Raji (cell line): ENCODE measurements around the gene RPL19.

Experiments used
- POLR2A ChIP-seq: IDR thresholded peaks from 2 replicates; pipeline ENCODE4 v1.6.1; 2011; ENCODE audit warnings: low read depth, low read length, control low read depth; ENCODE audit not compliant: insufficient read depth

The RPL19 gene

DNA sequence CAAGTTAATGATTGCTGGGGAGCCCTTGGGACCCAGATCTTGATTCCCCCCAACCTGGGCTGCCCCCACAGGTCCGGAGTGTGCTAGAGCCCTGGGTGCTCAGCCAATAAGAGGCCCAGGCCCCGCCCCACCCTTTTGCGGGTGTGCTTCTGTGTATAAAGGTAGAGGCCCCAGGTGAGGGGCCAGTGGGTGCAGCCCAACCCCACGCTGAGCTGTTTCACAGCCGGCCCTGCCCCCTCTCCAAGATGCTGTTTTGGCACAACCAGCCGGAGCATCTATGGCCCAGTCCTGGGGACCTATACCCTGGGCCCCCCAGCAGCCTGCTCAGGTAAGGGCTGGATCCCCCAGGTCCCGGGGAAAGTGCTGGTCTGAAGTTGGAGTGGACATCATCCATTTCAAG lies 37.5 kb downstream of the RPL19 start:
- no peak for TF ChIP-seq POLR2A

DNA sequence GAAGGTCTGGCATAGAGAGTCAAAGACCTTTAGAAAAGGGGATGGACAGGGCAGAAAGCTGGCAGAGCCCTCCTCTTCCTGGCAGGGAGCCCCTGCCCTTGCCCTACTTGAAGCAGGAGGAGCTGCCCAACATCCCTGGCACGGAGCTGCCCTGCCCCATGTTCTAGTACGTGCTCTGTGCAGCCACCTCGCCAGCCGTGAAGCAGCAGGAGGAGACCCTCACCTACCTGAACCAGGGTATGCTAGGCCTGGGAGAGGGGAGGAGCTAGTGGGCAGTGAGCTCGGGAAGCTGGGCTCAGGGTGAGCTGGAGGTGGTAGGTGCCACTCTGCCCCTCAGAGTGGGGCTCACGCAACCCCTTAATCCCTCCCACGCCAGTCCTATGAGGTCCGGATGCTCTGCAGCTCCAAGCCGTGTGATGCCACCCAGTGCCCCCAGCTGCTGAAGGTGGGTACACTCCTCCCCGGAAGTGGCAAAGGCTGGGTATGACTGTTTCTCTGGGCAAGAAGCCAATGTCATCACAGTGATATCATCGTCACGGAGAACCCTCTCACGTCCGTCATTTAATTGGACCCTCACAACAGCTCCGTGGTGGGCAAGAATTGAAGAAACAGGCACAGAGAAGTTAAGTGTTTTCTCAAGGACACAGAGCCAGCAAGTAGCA lies 38.4 kb downstream of the RPL19 start:
- no peak for TF ChIP-seq POLR2A

DNA sequence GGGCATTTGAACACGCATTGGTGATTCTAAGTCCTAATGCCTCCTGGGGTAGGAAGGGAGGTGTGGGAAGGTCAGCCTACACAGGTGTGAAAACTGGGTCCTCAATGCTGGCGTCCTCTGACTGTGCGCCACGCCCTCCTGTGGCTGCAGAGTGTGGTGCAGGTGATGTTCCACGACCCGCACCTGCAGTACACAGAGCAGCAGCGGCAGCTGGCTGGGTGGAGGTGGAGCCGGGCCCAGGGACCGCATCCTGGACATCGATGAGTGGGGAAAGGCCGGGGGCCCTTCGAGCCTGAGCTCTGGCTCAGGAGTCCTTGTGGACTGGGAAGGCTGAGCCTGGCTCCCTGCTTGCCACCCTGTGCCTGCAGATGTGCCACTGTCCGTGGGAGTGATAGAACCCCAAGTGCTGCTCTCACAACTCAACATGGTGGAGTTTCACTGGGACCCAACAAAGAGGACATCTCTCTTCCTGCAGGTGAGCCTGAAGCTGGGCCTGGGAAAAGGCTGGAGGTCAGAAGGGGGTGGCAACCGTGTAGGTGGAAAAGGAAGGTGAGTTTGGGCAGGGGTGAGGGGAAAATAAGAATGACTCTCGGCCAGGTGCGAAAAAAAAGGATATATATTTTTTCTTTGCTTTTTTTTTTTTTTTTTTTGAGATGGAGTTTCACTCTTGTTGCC lies 39.7 kb downstream of the RPL19 start:
- no peak for TF ChIP-seq POLR2A

DNA sequence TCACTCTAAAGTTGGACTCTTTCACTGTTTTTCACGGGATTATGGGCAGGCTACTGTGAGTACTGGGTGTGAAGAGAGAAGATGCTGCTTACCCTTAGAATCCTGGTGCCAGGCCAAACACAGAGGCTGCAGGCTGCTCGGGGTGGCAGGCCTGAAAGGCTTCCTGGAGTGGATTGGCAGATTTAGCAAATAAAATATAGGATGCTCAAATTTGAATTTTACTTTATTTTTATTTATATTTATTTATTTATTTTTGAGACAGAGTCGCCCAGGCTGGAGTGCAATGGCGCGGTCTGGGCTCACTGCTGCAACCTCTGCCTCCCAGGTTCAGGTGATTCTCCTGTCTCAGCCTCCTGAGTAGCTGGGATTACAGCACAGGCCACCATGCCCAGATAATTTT lies 40.5 kb downstream of the RPL19 start:
- TF ChIP-seq POLR2A, result no peak

DNA sequence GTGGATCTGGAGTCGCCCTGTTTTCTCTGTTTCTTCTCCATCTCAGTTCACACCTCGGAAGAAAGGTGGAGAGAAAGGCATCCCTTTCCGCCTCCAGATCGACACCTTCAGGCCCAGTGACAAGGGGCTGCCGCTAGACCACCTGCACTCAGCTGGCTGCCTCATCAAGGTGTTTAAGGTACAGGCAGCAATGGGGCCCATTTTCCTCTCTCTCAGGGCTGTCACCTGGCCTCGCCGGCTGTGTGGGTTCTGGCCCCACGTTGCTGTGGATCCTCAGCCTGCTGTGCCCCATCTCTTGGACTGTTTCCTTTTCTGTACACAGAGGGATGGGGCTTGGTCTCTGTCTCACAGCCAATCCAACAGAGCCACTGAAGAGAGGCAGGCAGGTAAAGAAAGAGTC lies 43.1 kb downstream of the RPL19 start:
- no peak for TF ChIP-seq POLR2A

DNA sequence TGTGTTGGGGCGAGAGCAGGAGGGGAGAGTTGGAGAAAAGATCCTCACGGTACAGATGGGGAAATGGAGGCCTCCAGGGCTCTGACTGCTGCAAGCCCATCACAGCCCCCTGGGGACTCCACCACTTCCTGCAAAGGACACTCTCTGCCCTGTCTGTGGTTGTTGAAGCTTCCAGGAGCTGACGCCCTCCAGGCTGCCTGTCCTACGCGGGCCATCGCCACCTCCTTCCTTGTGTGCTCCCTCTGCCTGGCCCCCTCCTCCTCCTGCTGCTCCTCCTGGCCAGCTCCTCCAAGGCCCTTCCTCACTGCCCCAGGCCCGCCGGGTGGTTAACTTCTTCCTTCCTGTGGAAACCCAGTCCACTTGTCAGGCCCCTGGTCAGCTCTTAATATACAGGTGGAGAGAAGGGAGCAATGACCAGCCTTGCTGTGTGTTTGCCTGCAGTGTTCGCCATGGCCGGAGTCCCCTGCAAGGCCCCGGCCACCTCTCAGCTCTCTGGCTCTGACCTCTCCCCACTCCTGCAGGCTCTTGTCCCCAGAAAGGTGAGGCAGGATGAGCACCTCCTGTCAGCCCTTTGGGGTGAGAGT lies 44.0 kb downstream of the RPL19 start:
- TF ChIP-seq POLR2A, result no peak

DNA sequence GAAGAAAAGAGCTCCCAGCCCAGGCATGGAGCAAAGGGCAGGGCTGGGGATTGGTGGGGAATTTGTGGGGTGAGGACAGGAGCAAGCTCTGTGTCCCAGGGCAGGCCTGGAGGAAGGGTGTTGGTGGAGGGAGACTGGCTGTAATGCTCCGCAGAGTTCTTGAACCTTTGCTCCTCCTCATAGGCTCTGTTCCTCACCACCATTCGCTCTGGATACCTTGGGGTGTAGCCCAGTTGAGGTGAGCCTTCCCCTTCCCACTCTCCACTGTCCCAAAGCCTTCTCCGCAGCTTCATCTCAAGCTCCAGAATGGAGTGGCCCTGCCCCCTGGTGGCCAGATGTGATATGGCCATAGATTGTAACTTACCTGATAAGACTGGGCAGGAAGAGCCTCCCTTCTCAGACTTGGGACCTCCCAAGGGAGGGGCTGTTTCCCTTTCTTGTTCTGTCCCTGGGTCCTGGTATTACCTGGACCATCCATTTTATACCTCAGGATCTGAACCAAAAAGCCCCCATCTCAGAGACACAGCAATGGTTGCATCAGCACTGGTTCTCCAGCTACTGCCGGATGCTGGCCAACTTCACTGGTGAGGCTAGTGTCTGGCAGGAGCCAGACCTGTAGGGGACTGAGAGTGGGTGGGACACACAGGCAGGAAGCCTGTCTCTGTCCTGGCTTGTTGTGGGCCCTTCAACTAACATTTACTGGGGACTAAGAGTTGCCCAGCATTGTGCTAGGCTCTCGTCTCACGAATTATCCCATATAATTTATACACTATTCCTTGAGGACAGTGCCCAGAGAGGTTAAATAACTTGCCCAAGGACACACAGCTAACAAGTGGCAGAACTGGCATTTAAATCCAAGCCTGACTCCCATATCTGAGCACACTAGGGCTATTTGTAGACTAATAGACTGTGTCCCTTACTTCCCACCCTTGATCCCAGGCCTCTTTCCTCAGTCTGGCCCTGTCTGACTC lies 44.8 kb downstream of the RPL19 start:
- no peak for TF ChIP-seq POLR2A

DNA sequence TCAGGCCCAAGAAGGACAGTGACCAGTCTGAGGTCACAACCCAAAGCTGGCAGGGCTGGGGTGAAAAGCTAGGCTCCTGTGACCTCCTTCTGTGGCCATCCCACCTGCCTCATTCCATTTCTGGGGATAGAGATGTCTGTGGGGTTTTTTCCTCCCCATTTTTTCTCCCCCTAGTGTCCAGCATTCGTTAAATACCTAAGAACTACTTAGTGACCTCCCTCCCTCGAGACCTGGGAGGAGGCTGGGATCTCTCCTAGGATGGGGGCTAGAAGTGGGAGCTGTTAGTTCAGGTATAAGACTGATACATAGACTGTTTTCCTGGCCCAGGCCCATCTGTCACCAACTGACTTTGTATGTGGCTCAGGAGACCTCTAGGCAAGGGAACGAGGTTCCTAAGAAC lies 46.2 kb downstream of the RPL19 start:
- TF ChIP-seq POLR2A, result no peak

DNA sequence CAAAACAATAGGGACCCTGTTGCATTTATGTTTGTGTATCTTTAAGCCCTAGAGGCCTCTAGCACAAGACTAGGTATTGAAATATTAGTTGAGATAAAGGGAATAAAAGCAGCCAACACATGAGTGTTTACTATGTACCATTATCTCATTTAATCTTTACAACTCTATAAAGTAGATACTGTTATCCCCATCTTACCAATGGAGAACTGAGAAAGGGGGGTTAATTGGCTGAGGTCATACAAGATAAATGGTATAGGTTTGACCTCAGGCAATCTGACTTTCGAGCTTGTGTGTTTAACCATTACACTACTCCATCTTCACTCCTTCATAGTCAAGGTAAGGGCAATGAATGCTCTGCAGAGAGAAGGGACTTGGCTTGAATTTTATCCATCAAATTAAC lies 51.9 kb downstream of the RPL19 start:
- no peak for TF ChIP-seq POLR2A

DNA sequence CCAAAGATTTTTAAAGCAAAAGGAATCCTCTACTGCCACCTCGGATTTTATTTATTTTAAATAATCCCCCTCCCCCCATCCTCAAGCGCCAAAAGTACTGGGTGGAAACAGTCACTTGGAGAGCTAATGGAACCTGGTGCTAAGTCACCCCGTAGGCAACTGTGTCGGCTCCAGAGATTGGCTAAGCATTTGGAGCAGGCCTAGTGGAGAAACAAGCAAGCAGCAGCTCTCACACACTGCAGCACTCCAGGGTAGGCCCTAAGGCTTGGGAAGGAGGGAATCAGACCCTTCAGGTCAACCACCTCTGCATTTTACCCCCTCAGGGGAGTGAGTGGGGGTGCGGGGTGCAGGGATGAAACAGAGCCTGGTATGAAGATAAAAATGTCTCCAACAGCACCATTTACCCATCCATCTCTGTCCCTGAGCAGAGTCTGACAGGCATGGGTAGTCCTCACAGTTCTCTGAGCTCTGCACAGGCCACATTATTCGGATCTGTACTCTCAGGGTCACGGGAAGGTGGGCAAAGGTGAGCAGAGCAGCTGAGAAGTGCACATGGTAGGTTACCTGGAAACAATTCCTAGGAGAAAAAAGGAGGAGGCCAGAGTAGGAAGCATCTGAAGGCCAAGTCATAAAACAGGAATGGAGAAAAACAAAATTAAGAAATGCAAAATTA lies 52.8 kb downstream of the RPL19 start:
- no peak for TF ChIP-seq POLR2A
